ENCODE measurements around the gene WWP2.

WWP2 gene

DNA sequence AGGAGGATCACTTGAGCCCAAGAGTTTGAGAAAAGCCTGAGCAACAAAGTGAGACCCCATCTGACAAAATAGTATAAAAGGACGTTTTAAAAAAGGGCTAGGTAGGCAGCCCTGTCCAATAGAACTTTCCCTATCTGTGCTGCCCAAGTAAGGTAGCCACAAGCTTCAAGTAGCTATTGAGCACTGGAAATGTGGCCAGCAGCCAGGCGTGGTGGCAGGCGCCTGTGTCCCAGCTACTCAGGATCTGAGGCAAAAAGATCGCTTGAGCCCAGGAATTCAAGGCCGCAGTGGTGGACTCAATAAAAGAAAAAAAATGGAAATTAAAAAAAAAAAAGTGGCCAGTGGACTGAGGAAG lies 34.2 kb upstream of the WWP2 start:
- TF ChIP-seq TEAD4 (IDR thresholded peaks at IDR 0.05) = no peak

DNA sequence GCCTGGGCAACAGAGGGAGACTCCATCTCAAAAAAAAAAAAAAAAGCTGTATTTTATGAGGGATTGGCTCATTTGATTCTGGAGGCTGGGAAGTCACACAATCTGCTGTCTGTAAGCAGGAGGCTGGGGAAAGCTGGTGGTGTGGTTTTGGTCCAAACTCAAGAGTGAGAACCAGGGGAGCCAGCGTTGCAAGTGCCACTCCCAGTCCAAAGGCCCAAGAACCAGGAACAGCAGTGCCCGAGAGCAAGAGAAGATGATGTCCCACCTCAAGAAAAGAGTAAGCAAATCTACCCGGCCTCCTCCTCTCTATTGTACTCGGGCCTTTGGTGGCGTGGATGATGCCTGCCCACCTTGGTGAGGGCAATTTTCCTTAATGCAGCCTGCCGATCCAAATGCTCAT lies 30.0 kb upstream of the WWP2 start:
- no peak for TF ChIP-seq TAF1 (IDR thresholded peaks at IDR 0.05; ENCODE audit: low read depth)
- TF ChIP-seq RAD21 (IDR thresholded peaks at IDR 0.05; ENCODE audit: low read depth) = no peak
- TF ChIP-seq YY1 (IDR thresholded peaks at IDR 0.05; ENCODE audit: low read depth) = no peak
- TF ChIP-seq EGR1 (IDR thresholded peaks at IDR 0.05) = no peak
- no peak for TF ChIP-seq TCF12 (IDR thresholded peaks at IDR 0.05; ENCODE audit: low read depth)
- TF ChIP-seq NFIC (IDR thresholded peaks at IDR 0.05) = no peak
- TF ChIP-seq TEAD4 (IDR thresholded peaks at IDR 0.05) = no peak
- TF ChIP-seq, protein P1, sequence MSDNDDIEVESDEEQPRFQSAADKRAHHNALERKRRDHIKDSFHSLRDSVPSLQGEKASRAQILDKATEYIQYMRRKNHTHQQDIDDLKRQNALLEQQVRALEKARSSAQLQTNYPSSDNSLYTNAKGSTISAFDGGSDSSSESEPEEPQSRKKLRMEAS (IDR thresholded peaks at IDR 0.05) = no peak
- TF ChIP-seq, protein P2, sequence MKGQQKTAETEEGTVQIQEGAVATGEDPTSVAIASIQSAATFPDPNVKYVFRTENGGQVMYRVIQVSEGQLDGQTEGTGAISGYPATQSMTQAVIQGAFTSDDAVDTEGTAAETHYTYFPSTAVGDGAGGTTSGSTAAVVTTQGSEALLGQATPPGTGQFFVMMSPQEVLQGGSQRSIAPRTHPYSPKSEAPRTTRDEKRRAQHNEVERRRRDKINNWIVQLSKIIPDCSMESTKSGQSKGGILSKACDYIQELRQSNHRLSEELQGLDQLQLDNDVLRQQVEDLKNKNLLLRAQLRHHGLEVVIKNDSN (IDR thresholded peaks at IDR 0.05) = no peak
- no peak for TF ChIP-seq CREB1 (IDR thresholded peaks at IDR 0.05; ENCODE audit: low read depth)
- TF ChIP-seq, protein P3, sequence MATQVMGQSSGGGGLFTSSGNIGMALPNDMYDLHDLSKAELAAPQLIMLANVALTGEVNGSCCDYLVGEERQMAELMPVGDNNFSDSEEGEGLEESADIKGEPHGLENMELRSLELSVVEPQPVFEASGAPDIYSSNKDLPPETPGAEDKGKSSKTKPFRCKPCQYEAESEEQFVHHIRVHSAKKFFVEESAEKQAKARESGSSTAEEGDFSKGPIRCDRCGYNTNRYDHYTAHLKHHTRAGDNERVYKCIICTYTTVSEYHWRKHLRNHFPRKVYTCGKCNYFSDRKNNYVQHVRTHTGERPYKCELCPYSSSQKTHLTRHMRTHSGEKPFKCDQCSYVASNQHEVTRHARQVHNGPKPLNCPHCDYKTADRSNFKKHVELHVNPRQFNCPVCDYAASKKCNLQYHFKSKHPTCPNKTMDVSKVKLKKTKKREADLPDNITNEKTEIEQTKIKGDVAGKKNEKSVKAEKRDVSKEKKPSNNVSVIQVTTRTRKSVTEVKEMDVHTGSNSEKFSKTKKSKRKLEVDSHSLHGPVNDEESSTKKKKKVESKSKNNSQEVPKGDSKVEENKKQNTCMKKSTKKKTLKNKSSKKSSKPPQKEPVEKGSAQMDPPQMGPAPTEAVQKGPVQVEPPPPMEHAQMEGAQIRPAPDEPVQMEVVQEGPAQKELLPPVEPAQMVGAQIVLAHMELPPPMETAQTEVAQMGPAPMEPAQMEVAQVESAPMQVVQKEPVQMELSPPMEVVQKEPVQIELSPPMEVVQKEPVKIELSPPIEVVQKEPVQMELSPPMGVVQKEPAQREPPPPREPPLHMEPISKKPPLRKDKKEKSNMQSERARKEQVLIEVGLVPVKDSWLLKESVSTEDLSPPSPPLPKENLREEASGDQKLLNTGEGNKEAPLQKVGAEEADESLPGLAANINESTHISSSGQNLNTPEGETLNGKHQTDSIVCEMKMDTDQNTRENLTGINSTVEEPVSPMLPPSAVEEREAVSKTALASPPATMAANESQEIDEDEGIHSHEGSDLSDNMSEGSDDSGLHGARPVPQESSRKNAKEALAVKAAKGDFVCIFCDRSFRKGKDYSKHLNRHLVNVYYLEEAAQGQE (IDR thresholded peaks at IDR 0.05; ENCODE audit: low read depth) = no peak
- TF ChIP-seq CEBPB (IDR thresholded peaks at IDR 0.05) = no peak
- no peak for TF ChIP-seq ZBTB7A (IDR thresholded peaks at IDR 0.05; ENCODE audit: low read depth)
- TF ChIP-seq FOXM1 (IDR thresholded peaks at IDR 0.05; ENCODE audit: borderline replicate concordance, low read depth) = no peak

DNA sequence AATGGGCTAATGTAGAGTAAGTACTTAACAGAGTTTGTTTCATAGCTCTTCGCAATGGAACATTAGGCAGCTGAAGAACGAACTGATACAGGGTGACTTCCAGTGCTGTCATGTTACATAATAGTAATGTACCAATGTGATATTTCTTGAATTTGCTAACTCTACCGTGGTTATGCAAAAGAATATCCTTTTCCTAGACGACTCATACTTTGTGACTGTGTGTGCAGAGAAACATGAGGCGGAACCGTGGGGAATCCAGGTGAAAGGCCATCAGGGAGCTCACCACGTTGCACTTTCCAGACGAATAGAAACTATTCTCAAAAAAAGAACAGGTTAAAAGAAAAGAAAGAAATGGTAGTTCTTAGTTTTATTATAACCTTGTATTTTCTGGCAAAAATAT lies 20.6 kb upstream of the WWP2 start:
- TF ChIP-seq, protein P2 (IDR thresholded peaks at IDR 0.05) = no peak
- TF ChIP-seq TAF1 (IDR thresholded peaks at IDR 0.05; ENCODE audit: low read depth) = no peak
- TF ChIP-seq CREB1 (IDR thresholded peaks at IDR 0.05; ENCODE audit: low read depth) = no peak
- no peak for TF ChIP-seq TEAD4 (IDR thresholded peaks at IDR 0.05)
- TF ChIP-seq, protein P1 (IDR thresholded peaks at IDR 0.05) = no peak
- no peak for TF ChIP-seq FOXM1 (IDR thresholded peaks at IDR 0.05; ENCODE audit: borderline replicate concordance, low read depth)
- TF ChIP-seq CEBPB (IDR thresholded peaks at IDR 0.05) = no peak
- TF ChIP-seq, protein P3 (IDR thresholded peaks at IDR 0.05; ENCODE audit: low read depth) = no peak
- no peak for TF ChIP-seq EP300 (IDR thresholded peaks at IDR 0.05; ENCODE audit: borderline replicate concordance)
- no peak for TF ChIP-seq NFIC (IDR thresholded peaks at IDR 0.05)
- no peak for TF ChIP-seq ZBTB7A (IDR thresholded peaks at IDR 0.05; ENCODE audit: low read depth)
- TF ChIP-seq EGR1 (IDR thresholded peaks at IDR 0.05) = no peak
- no peak for TF ChIP-seq TCF12 (IDR thresholded peaks at IDR 0.05; ENCODE audit: low read depth)
- no peak for TF ChIP-seq YY1 (IDR thresholded peaks at IDR 0.05; ENCODE audit: low read depth)
- no peak for TF ChIP-seq RAD21 (IDR thresholded peaks at IDR 0.05; ENCODE audit: low read depth)

DNA sequence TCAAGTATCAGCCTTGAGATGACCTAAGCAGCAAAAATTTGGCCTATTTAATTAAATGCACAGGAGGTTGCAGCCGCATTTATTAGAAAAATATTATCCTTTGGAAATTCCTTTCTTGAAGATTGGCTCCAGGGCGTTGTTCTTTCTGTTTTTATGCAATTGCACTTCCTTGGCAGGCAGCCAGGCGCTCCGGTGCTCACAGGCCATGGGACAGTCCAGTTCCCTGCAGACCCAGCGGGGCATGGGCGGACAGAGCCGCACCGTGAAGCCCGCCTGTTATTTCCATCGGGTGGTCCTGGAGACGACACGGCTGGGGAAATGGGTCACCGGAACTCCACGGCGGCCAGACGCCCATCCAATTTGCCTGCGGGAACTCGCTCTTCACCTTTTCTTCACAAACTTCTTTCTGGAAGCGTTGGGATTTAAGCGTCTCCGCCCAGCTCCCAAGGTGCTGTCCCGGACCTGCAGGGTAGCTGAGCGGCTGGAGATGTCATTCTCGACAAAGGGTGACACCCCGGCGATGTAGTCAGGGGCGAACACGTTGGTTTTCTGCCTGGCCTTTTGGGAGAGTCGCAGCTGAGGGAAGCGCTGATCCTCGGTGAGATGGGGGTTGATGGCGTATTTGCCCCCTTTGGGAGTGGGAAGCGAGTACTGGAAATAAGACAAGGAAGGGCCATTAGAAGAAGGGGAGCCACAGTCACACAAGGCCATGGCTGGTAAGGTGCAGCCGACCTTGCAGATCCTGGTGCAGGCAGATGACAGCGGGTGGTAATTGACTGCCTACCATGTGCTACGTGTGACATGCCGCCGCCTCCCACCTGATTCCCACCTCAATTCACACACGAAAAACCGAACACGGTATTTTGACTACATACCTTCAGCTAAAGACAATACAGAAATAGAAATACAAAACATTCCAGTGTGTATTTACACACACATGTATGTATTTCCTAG lies 19.9 kb upstream of the WWP2 start:
- TF ChIP-seq, protein P1 (IDR thresholded peaks at IDR 0.05) = no peak; the same call in 1 of the 2 replicates
- TF ChIP-seq YY1 (IDR thresholded peaks at IDR 0.05; ENCODE audit: low read depth) = no peak
- no peak for TF ChIP-seq FOXM1 (IDR thresholded peaks at IDR 0.05; ENCODE audit: borderline replicate concordance, low read depth)
- TF ChIP-seq TEAD4 (IDR thresholded peaks at IDR 0.05) = no peak
- TF ChIP-seq TAF1 (IDR thresholded peaks at IDR 0.05; ENCODE audit: low read depth) = no peak
- peak; percentile 60 for TF ChIP-seq CEBPB (IDR thresholded peaks at IDR 0.05)
- 0 out of 2 replicates have a peak, but pooled peaks have one; percentile 38 for TF ChIP-seq ZBTB7A (IDR thresholded peaks at IDR 0.05; ENCODE audit: low read depth)
- TF ChIP-seq, protein P3 (IDR thresholded peaks at IDR 0.05; ENCODE audit: low read depth) = no peak
- TF ChIP-seq CREB1 (IDR thresholded peaks at IDR 0.05; ENCODE audit: low read depth) = no peak
- TF ChIP-seq NFIC (IDR thresholded peaks at IDR 0.05) = peak; percentile 85
- TF ChIP-seq, protein P2 (IDR thresholded peaks at IDR 0.05) = no peak
